ENCODE measurements around the gene KCNC1. TPM values are rescaled to one million over a fixed set of nuclear protein-coding genes. Genes with fewer than 3 reads are reported as not detected.

The KCNC1 gene
- polyA plus RNA-seq, 1 donor: 2.4 TPM

DNA sequence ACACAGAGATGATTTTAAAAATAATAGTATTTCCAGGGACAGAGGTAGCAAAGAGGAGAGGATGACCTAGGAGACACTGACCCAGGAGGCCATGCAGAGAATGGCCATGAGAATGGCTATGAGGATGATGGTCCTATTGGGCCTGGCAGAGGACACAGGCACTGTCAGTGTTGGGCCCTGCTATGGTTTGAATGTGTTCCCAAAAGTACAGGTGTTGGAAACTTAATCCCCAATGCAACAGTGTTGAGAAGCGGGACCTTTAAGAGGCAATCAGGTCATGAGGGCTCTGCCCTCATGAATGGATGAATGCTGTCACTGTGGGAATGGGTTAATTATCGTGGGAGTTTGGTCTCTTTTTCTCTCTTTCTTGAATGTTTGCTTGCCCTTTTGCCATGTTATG is 61.6 kb downstream of the KCNC1 start:
- DNase-seq: no peak

GRCh38 chr11:17798253-17798652 is 63.7 kb downstream of the KCNC1 start:
- DNase-seq: no peak

GRCh38 chr11:17798716-17799115 is 64.1 kb downstream of the KCNC1 start:
- DNase-seq: no peak

GRCh38 chr11:17799147-17799546 is 64.6 kb downstream of the KCNC1 start:
- DNase-seq: no peak

GRCh38 chr11:17801166-17801565 is 66.6 kb downstream of the KCNC1 start:
- no peak for DNase-seq

GRCh38 chr11:17802491-17802890 is 67.9 kb downstream of the KCNC1 start:
- DNase-seq: no peak

GRCh38 chr11:17803754-17804334 is 69.3 kb downstream of the KCNC1 start:
- no peak for DNase-seq

GRCh38 chr11:17805043-17805442 is 70.5 kb downstream of the KCNC1 start:
- DNase-seq: no peak

GRCh38 chr11:17805873-17806272 is 71.3 kb downstream of the KCNC1 start:
- DNase-seq: no peak

- no peak for DNase-seq
Measured at GRCh38 chr11:17807034-17807433, 72.5 kb downstream of the KCNC1 start.

DNA sequence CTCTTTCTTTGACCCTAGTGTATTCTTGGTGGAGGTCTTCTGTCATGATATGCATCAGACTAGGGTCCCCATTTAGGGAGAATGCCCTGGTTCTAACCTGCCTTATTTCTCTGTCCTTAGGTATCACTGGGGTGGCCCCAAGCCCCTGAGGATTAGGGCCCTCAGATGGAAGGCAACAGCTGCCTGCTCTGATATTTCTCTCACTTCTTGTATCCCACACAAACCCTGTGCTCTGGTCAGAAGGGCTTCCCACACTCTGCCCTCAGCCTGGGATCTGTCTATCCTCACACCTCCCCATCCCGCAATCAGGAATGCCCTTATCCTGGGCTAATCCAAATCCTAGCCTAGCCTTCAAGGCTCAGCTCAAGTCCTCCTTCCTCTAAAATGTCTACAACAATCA is 75.5 kb downstream of the KCNC1 start:
- no peak for DNase-seq

DNA sequence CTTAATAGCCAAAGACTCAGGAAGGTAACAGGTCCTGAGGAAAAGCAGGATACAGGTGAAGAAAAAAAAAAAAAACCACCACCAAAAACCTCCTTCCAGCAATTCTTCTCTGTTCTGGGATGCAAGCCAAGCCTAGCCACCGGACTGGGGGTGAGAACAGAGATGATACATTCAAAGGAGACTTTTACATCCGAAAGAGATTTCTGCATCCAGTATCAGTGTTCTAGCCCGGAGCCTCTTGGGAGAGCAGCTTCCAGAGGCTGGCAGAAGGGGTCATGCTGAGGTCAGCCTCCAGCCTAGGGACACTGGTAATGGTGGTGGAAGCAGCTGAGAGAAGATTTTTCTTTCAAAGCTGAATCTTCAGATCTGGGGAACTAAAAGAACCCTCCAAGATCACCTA is 76.2 kb downstream of the KCNC1 start:
- no peak for DNase-seq

DNA sequence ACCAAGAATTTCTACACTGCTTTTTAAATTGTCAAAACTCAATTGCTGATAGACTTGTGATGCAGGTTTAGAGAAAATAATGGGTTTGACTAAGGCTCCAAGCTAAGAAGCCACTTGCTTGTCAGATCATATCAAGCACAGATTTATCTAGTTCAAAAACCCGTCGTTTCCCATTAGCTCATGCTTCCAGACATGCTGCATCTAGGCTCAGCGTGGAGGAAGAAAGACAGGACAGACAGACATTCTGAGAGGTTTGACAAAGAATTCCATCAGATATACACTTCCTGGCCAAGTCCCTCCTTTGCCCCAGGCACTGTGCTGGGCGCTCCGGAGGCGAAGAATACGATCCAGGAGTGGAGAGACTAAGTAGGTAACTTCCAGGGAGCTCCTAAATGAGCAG is 76.8 kb downstream of the KCNC1 start:
- DNase-seq: no peak

DNA sequence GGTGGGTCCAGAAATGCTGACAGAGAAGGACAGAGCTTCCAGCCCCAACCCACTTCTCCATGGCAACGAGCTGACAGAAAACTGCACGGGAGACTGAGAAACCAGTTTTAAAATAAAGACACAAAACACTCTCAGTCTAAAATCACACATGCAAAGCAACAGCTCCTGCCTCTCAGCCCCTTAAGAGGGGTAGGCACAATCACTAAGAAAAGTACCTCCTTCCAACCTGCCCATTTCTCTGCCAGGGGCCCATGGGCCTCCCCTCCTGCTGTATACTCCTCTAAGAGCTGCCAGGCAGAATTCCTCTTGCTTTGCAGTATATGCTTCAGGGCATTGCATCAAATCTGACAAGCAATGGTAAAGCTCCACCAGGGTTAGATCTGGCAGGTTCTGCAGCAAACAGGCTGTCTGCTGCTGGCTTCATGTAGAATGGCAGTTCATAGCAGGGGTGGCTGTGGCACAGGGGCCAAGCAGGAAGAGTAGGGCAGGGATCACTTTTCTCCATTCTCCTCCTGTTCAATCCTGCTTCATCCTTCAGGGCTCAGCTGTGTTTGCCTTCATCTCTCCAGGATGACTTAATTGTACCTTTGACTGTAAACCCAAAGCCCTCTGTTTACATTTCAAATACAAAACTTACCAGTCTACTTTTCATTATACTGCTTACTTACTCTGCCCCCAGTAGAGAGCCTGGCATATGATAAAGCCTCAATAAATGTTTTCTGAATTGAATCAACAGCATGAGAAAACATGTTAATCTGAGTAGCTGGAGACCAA is 77.7 kb downstream of the KCNC1 start:
- no peak for DNase-seq

- DNase-seq: no peak
Measured at GRCh38 chr11:17812865-17813187, 78.2 kb downstream of the KCNC1 start.

DNA sequence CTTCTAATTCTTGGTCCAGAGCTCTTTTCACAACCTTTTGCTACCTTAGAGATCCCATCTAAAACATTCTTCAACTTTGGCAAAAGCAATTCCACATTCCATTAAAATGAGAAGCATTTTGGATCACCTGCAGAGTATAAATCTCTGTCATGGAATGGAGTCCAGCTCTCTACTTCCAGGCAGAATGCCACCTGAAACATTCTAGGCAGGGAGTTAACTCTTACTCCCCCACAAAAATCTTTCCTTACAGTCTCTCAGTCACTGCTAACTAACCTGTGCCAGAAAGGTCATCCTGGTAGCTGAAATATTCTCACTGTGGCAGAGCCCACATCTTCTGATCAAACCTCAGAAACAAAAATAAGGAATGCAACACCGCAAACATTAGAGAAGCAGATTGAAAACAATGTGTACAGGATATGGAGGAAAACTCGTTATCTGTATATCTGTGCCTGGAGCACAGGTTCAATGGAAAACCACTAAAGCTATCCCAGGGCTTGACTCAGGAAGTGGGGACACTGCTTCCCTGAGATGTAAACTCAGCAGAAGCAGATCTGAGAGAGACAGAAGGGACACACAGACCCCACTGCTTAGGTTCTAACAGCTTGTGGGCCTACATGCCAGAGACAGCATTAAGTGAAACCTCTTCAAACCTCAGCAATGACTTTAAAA is 78.9 kb downstream of the KCNC1 start:
- no peak for DNase-seq

DNA sequence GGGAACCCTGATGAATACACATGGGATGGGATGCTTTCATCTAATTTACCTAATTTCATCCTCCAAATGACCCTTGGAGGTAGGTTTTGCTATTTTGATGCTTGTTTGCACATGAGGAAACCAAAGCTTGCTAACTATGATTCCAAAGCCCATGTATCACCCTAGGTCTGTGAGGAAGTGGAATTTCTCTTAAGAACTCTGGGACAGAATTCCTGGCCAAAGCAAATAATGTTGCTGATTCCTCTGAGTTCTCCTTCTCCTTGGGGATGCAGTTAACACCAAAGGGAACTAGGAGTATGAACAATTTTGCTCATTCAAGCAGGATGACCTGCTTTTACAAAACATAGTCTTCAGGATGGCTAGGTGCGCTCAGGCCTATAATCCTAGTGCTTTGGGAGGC is 80.0 kb downstream of the KCNC1 start:
- DNase-seq: no peak

DNA sequence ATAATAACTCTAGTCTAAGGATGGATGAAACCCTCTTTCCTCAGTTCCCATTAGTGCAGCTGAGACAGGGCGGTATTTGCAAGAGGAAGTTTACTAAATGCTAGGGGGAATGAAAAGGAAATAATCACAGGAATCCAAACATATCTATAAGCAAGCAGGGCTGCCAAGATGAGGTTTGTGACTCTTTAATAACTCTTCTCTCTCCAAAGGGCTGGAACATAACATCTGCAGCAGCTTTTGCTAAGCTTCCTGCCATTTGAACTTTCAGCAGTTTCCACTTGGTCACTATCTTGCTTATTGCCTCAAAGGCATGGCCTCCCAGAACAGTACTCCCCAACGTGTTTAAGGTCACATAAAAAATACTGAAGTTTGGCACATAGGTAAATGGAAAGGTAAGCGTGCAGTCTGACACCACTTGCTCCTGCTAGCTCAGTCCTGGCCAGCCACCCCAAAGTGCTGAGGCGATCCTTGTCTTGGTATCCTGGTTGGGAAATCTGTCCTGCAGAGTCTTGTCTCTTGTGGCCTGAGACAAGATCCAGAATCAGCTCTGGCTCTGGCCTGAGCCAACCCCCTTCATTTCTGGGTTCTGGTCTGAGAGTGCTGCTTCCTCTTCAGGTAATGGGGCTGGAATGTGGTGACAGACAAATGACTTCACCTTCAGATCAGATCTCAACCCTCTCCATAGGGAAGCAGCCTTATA is 81.8 kb downstream of the KCNC1 start:
- DNase-seq: peak; percentile 48

- DNase-seq: peak; percentile 35
Measured at GRCh38 chr11:17821648-17822400, 87.2 kb downstream of the KCNC1 start.

DNA sequence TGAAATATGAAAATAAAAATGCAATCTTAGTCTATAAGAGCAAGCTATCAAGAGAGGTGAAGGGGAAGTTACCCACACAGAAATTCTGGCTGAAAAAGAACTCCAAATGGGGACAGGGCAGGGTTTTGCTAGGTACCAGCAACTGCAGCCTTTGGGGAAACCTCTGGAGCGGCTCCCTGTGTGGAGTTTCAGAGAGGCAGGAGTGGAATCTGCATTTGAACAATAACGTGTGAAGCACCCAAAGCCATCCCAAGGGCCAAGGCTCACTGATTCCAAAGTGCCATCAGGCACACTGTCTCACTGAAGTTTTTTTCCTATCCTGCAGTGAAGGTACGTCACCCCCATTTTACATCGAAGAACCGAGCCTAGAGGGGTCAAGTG is 87.8 kb downstream of the KCNC1 start:
- DNase-seq: no peak

GRCh38 chr11:17827006-17827405 is 92.4 kb downstream of the KCNC1 start:
- no peak for DNase-seq

GRCh38 chr11:17828311-17828751 is 93.8 kb downstream of the KCNC1 start:
- DNase-seq: peak; percentile 82

DNA sequence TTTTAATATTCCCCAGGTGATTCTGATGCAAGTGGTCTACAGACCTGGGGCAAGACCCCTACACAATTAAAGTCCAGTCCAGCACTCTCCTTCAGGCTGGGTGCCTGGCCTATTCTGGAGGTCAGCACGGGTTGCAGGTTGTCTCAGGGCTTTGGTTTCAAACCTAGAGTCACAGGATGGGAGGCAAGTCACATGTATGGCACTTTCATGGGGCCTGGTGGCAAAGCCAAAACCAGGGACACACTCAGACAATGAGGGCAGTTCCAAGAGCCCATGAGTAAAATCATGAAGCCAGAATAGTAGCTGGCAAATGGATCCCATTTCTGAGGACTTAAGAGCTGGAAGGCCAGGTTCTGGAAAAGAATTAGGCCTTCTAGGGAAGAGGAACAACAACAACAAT is 96.6 kb downstream of the KCNC1 start:
- DNase-seq: no peak
